Mucosa of rectum (tissue), 2 donors: ENCODE data around the gene JAG1.

Experiments
- H3K27ac ChIP-seq, 2 donors: one replicate each; pipeline ENCODE4 v1.7.0; 2013; ENCODE audit warnings: inconsistent platforms in 2 of 2, low read depth in 2 of 2, low read length in 2 of 2
- H3K27me3 ChIP-seq, 2 donors: one replicate each; pipeline ENCODE4 v1.7.0; 2013; ENCODE audit warnings: low read length in 2 of 2; ENCODE audit not compliant: control insufficient read depth in 2 of 2, insufficient read depth in 2 of 2
- H3K36me3 ChIP-seq, 2 donors: one replicate each; pipeline ENCODE4 v1.7.0; 2013; ENCODE audit warnings: low read length in 2 of 2; ENCODE audit not compliant: control insufficient read depth in 2 of 2, insufficient read depth in 2 of 2
- H3K4me1 ChIP-seq, 2 donors: one replicate each; pipeline ENCODE4 v1.7.0; 2013; ENCODE audit warnings: low read length in 2 of 2, mild to moderate bottlenecking in 1 of 2; ENCODE audit not compliant: control insufficient read depth in 2 of 2, insufficient read depth in 2 of 2
- H3K4me3 ChIP-seq, 2 donors: one replicate each; pipeline ENCODE4 v1.7.0; 2013; ENCODE audit warnings: low read length in 2 of 2
- H3K9ac ChIP-seq, 2 donors: one replicate each; pipeline ENCODE4 v1.7.0; 2013; ENCODE audit warnings: low read length in 2 of 2, low read depth in 1 of 2, mild to moderate bottlenecking in 1 of 2
- H3K9me3 ChIP-seq, 2 donors: one replicate each; pipeline ENCODE4 v1.7.0; 2013; ENCODE audit warnings: low read length in 2 of 2; ENCODE audit not compliant: control insufficient read depth in 2 of 2
- donor health status: healthy.
- donor health status: Normal muscosa, but diverticular disease.

Gene JAG1

GRCh38 chr20:10662661-10663458 is 10.9 kb downstream of the JAG1 start:
- Histone ChIP-seq H3K9me3 (no peaks in the 10 kb centered on the region), H3K27ac (no peak overlapping the region), H3K4me1 (peaks cover 15 to 24% of the 10 kb centered on the region in 2 donors), H3K9ac (no peak overlapping the region), H3K27me3 (no peaks in the 10 kb centered on the region), H3K36me3 (peaks cover 66 to 78% of the 10 kb centered on the region in 2 donors), H3K4me3 (no peak overlapping the region)

DNA sequence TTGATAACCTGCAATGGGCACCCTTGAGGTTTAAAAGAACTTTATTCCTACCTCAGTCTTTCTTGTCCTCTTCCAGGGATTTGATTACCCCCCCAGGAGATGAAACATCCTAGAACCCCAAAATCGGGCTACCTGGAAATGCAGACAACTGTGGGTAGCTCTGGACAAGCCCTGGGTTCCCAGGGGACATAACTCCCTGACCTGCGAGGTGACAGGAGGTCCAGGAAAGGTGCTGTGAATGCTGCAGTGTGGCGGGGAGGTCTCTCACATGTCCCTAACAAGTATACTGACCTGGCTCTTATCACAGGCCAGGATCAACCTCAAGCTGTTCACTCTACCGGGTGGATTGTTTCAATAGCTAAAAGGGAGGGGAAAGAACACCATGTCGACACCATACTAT is 11.6 kb downstream of the JAG1 start:
- Histone ChIP-seq H3K27ac (no peak overlapping the region), H3K9me3 (no peaks in the 10 kb centered on the region), H3K9ac (no peak overlapping the region), H3K27me3 (no peaks in the 10 kb centered on the region), H3K4me3 (no peak overlapping the region), H3K36me3 (peaks cover 64 to 73% of the 10 kb centered on the region in 2 donors), H3K4me1 (peaks cover 9 to 24% of the 10 kb centered on the region in 2 donors)

- H3K9ac ChIP-seq, result no peak overlapping the region
- H3K4me1 ChIP-seq, result peaks cover 10 to 22% of the 10 kb centered on the region in 2 donors
- no peaks in the 10 kb centered on the region for H3K27me3 ChIP-seq
- H3K4me3 ChIP-seq, result no peak overlapping the region
- no peaks in the 10 kb centered on the region for H3K9me3 ChIP-seq
- peaks cover 63 to 72% of the 10 kb centered on the region in 2 donors for H3K36me3 ChIP-seq
- no peak overlapping the region for H3K27ac ChIP-seq
Observed at GRCh38 chr20:10661261-10661660, 12.5 kb downstream of the JAG1 start.

DNA sequence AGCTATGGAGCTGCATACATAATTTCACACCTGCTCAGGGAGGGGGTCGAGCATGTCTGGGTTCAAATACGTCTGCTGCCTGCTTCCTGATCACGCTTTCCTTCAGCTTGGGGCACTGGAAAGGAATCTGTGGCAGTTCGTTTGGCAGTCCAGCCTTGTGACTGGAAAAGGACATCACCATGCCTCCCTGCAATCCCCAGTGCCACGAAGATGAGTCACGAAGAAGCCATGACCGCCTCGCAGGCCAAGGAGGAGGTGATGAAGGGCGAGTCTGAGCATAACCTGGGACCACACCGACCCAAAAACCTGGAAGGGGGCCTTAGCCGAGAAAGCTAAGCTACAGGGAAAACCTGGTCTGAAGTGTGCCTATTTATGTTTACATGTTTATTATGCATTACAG is 13.1 kb downstream of the JAG1 start:
- H3K9me3 ChIP-seq, result no peaks in the 10 kb centered on the region
- no peak overlapping the region for H3K27ac ChIP-seq
- H3K27me3 ChIP-seq, result no peaks in the 10 kb centered on the region
- peaks cover 10 to 18% of the 10 kb centered on the region in 2 donors for H3K4me1 ChIP-seq
- H3K36me3 ChIP-seq, result peaks cover 66 to 72% of the 10 kb centered on the region in 2 donors
- no peak overlapping the region for H3K9ac ChIP-seq
- H3K4me3 ChIP-seq, result no peak overlapping the region

DNA sequence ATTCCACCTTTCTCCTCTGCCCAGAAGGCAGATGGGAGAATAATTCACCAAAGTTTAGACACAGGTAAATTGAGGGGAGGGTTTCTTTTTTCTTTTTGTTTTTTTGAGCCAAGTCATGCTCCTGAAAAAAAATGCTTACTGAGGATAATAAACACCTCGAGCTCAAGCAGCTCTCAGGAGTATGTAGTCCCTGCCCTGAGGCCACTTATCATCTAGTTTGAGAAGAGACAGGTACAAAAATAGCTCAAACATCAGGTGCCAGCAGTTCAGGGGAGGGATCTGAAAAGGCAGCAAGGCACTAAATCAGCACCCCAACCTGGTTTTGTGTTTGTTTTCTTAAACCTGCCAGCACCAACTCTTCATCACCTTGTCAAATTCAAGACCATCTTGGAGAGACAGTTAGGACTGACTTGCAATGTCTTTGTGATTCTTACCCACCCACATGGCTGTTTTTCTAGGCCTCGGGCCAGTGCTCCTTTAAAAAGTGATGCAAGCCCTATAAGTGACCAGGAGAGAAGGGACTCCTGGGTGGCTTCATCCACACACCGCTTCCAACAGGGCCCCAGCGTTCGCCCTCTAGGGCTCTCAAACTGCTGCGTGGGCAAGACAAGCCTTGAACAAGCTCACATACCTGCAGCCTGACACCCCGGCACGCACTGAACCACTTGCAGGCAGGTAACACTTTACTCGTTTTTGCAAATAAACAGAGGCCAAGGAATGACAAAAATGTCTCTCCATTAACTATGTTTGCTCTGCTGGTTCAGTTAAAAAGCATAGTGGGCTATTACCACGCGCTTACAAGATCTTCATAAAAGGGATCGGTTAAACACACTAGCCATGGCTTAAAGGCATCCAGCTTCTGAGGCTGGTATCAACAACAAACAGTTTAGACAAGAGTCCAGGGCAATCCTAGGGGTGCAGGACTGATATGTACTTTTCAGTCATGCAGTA is 13.9 kb downstream of the JAG1 start:
- Histone ChIP-seq H3K36me3 (peaks cover 68% of the 10 kb centered on the region in 2 donors), H3K9me3 (no peaks in the 10 kb centered on the region), H3K4me1 (peaks cover 14 to 15% of the 10 kb centered on the region in 2 donors), H3K9ac (no peak overlapping the region), H3K4me3 (no peak overlapping the region), H3K27me3 (no peaks in the 10 kb centered on the region), H3K27ac (no peak overlapping the region)

DNA sequence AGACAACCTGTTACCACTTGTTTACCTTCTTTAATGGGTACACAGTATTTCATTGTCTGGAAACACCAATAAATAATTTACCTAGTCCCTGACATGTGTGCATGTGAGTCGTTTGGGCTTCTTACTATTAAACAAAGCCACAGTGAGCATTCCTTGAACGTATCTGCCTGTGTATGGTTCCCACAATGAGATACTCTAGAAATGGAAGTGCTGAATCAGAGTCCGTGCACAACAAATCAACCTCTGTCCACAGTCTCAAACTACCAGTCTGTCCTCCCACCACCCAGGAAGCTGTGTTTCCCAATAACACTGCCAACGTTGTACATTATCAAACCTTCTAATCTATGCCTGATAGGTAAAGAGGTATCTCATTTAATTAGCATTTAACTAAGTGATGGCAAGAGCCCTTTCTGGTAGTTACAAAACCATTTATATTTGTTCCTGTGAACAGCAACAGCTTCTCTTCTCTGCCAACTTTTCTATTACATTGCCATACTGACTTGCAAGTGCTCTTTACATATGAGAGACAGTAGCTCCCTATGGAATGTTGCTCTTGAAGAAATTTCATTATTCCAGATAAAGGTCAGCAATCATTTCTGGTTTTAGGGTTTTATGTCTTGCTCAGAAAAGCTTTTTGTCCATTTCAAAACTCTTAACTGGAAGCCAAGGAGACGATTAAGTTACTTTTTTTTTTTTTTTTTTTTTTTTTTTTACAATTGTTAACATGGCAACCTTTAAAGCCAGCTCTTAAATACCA is 14.7 kb downstream of the JAG1 start:
- no peaks in the 10 kb centered on the region for H3K27me3 ChIP-seq
- H3K4me3 ChIP-seq, result no peak overlapping the region
- H3K4me1 ChIP-seq, result peaks cover 15 to 22% of the 10 kb centered on the region in 2 donors
- no peak overlapping the region for H3K27ac ChIP-seq
- H3K9me3 ChIP-seq, result no peaks in the 10 kb centered on the region
- H3K9ac ChIP-seq, result no peak overlapping the region
- H3K36me3 ChIP-seq, result peaks cover 67 to 73% of the 10 kb centered on the region in 2 donors

- Histone ChIP-seq H3K9ac (no peak overlapping the region), H3K27me3 (no peaks in the 10 kb centered on the region), H3K36me3 (peaks cover 64 to 67% of the 10 kb centered on the region in 2 donors), H3K4me3 (no peak overlapping the region), H3K4me1 (peaks cover 15 to 22% of the 10 kb centered on the region in 2 donors), H3K9me3 (no peaks in the 10 kb centered on the region), H3K27ac (no peak overlapping the region)
Observed at GRCh38 chr20:10658051-10658823, 15.6 kb downstream of the JAG1 start.

DNA sequence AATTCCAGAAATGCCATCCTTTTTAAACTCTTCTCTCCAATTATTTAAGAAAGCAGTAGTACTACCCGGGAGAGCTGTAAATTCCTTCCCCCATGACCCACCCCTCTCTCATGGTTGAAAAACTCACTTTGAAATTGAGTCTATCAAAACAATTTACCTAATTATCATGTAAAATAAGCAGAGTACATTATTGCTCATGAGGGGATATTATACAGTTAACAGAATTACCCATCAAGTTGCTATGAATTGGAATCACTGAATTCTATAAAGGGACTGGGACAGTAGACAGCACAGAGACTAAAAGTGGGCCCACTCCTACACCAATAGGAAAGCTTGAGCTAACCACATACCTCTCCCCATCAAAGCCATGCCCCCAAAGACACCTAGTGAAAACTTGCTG is 16.3 kb downstream of the JAG1 start:
- Histone ChIP-seq H3K27ac (no peak overlapping the region), H3K9ac (no peak overlapping the region), H3K9me3 (no peaks in the 10 kb centered on the region), H3K36me3 (peaks cover 63 to 65% of the 10 kb centered on the region in 2 donors), H3K4me1 (peaks cover 15 to 22% of the 10 kb centered on the region in 2 donors), H3K27me3 (no peaks in the 10 kb centered on the region), H3K4me3 (no peak overlapping the region)
